Neural cell (in vitro differentiated cells): ENCODE data around the gene TMEM235. TPM values are rescaled to one million over a fixed set of nuclear protein-coding genes. Genes with fewer than 3 reads are reported as not detected.

Experiments
- H2AFZ ChIP-seq: fragments of 200-600, 300-800 bp; sonication (generic), shearing (Covaris generic); 2 replicates; pipeline ENCODE4 v1.6.0; 2014; ENCODE audit warnings: low read depth, mild to moderate bottlenecking, antibody characterized with exemption, low read length, moderate library complexity
- H3F3A ChIP-seq: fragments of 200-600 bp; shearing (Covaris generic); 2 replicates; pipeline ENCODE4 v1.6.1; 2016; ENCODE audit warnings: mild to moderate bottlenecking, moderate library complexity, mixed read lengths, antibody characterized with exemption, low read length; ENCODE audit not compliant: insufficient read depth, poor library complexity, severe bottlenecking
- H3K27ac ChIP-seq: fragments of 200-600, 300-800 bp; sonication (generic), shearing (Covaris generic); 2 replicates; pipeline ENCODE4 v1.5.1; 2014; ENCODE audit warnings: mild to moderate bottlenecking, low read length, moderate library complexity
- H3K27me3 ChIP-seq: fragments of 300-800, 200-600 bp; sonication (generic), shearing (Covaris generic); 2 replicates; pipeline ENCODE4 v1.6.0; 2014; ENCODE audit warnings: mild to moderate bottlenecking, low read depth, low read length, moderate library complexity; ENCODE audit not compliant: insufficient read depth
- H3K36me3 ChIP-seq: fragments of 300-800, 200-600 bp; sonication (generic), shearing (Covaris generic); 2 replicates; pipeline ENCODE4 v1.5.1; 2014; ENCODE audit warnings: mild to moderate bottlenecking, antibody characterized with exemption, low read length, moderate library complexity; ENCODE audit not compliant: insufficient read depth
- H3K4me2 ChIP-seq: fragments of 300-800, 200-600 bp; sonication (generic), shearing (Covaris generic); 2 replicates; pipeline ENCODE4 v1.6.0; 2014; ENCODE audit warnings: mild to moderate bottlenecking, low read length
- H3K4me3 ChIP-seq: fragments of 300-800, 200-600 bp; sonication (generic), shearing (Covaris generic); 2 replicates; pipeline ENCODE4 v1.5.1; 2014; ENCODE audit warnings: mild to moderate bottlenecking, low read length, moderate library complexity
- H3K79me2 ChIP-seq: fragments of 200-600 bp; shearing (Covaris generic); replicated peaks from 2 replicates; pipeline ENCODE4 v1.6.0; 2014; ENCODE audit warnings: mild to moderate bottlenecking, low read length, moderate library complexity; ENCODE audit not compliant: insufficient read depth
- H3K9ac ChIP-seq: fragments of 300-800, 200-600 bp; sonication (generic), shearing (Covaris generic); 2 replicates; pipeline ENCODE4 v1.6.1; 2016; ENCODE audit warnings: mild to moderate bottlenecking, low read length, mixed read lengths
- H3K9me2 ChIP-seq: fragments of 200-600 bp; shearing (Covaris generic); 2 replicates; pipeline ENCODE4 v1.6.1; 2016; ENCODE audit warnings: mild to moderate bottlenecking, low read length, mixed read lengths; ENCODE audit not compliant: insufficient read depth
- H3K9me3 ChIP-seq: fragments of 200-600, 300-800 bp; sonication (generic), shearing (Covaris generic); 2 replicates; pipeline ENCODE4 v1.6.1; 2016; ENCODE audit warnings: mild to moderate bottlenecking, mixed run types, low read length, moderate library complexity, mixed read lengths
- H4K20me1 ChIP-seq: fragments of 200-600 bp; shearing (Covaris generic); 2 replicates; pipeline ENCODE4 v1.6.1; 2016; ENCODE audit warnings: mild to moderate bottlenecking, mixed run types; ENCODE audit not compliant: insufficient read depth
- EP300 ChIP-seq: fragments of 450-650 bp; conservative IDR thresholded peaks from 2 replicates; pipeline ENCODE4 v1.6.1; 2014; ENCODE audit warnings: antibody characterized with exemption, mild to moderate bottlenecking, moderate library complexity; ENCODE audit not compliant: poor library complexity, severe bottlenecking
- EZH2 ChIP-seq: fragments of 200-600, 300-800 bp; shearing (Covaris generic), sonication (generic); IDR thresholded peaks from 2 replicates; pipeline ENCODE4 v1.6.1; 2014; ENCODE audit warnings: antibody characterized with exemption, low read length, borderline replicate concordance, mild to moderate bottlenecking; ENCODE audit not compliant: insufficient read depth, poor library complexity, severe bottlenecking
- MXI1 ChIP-seq: fragments of 450-650 bp; conservative IDR thresholded peaks from 2 replicates; pipeline ENCODE4 v1.6.1; 2014; ENCODE audit warnings: antibody characterized with exemption, mild to moderate bottlenecking; ENCODE audit not compliant: poor library complexity, severe bottlenecking
- POLR2AphosphoS5 ChIP-seq: IDR thresholded peaks from 2 replicates; pipeline ENCODE4 v1.6.1; 2012
- RAD21 ChIP-seq: fragments of 450-650 bp; conservative IDR thresholded peaks from 2 replicates; pipeline ENCODE4 v1.6.1; 2014; ENCODE audit warnings: antibody characterized with exemption, mild to moderate bottlenecking, moderate library complexity
- REST ChIP-seq: IDR thresholded peaks from 2 replicates; pipeline ENCODE4 v1.6.1; 2012; ENCODE audit warnings: borderline replicate concordance
- SMC3 ChIP-seq: fragments of 450-650 bp; conservative IDR thresholded peaks from 2 replicates; pipeline ENCODE4 v1.6.1; 2014; ENCODE audit warnings: antibody characterized with exemption, mild to moderate bottlenecking, moderate library complexity; ENCODE audit not compliant: poor library complexity
- TAF1 ChIP-seq: IDR thresholded peaks from 2 replicates; pipeline ENCODE4 v1.6.1; 2012; ENCODE audit warnings: low read depth
- polyA plus RNA-seq: library from polyadenylated mRNA; depleted of rRNA; stranded (reverse); fragments of >200 nt; gene quantifications from 2 replicates; pipeline ENCODE4 v1.2.3, GENCODE V29; 2014
- TF ChIP-seq, protein P1 (sequence below): fragments of 450-650 bp; IDR thresholded peaks from 2 replicates; pipeline ENCODE4 v1.5.1; 2014; ENCODE audit warnings: antibody characterized with exemption, mild to moderate bottlenecking, moderate library complexity; ENCODE audit not compliant: poor library complexity, severe bottlenecking

The TMEM235 gene
- polyA plus RNA-seq, 1 donor from 2014 or later, result not detected

DNA sequence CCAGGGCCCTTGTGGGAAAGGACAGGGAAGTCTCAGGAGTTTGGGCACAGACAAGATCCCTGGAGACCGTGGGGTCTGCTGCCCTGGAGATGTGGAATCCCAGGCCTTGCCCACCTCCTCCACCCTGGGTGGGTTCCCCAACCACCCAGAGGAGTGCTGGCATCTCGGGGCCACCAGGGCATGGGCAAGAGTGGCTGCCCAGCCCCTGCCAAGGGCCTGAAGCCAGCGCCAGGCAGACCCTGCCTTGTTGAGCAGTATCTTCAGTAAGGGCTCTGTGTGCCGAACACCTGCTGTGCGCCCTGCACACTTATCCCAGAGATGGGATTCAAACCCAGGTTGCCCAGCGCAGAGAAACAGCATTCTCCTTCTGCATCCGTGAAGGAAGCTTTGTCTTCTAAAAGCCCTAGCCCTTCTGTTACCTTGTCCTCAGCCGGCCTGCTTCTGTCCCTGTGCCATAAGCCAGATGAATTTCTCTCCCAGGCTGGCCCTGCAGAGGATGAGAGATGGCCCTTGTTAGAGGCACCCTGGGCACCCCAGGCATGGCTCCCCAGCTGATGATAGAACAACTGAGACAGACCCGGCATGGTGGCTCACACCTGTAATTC is 32.4 kb downstream of the TMEM235 start:
- TF ChIP-seq SMC3 (no peak), EP300 (no peak), POLR2AphosphoS5 (no peak), REST (no peak), TAF1 (no peak), EZH2 (no peak), MXI1 (no peak), RAD21 (no peak)
- TF ChIP-seq, protein P1, sequence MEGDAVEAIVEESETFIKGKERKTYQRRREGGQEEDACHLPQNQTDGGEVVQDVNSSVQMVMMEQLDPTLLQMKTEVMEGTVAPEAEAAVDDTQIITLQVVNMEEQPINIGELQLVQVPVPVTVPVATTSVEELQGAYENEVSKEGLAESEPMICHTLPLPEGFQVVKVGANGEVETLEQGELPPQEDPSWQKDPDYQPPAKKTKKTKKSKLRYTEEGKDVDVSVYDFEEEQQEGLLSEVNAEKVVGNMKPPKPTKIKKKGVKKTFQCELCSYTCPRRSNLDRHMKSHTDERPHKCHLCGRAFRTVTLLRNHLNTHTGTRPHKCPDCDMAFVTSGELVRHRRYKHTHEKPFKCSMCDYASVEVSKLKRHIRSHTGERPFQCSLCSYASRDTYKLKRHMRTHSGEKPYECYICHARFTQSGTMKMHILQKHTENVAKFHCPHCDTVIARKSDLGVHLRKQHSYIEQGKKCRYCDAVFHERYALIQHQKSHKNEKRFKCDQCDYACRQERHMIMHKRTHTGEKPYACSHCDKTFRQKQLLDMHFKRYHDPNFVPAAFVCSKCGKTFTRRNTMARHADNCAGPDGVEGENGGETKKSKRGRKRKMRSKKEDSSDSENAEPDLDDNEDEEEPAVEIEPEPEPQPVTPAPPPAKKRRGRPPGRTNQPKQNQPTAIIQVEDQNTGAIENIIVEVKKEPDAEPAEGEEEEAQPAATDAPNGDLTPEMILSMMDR, result no peak
- Histone ChIP-seq H3K9me2 (no peaks in the 10 kb centered on the region), H3K9ac (no peak overlapping the region), H3K27me3 (no peaks in the 10 kb centered on the region), H3K79me2 (no peaks in the 10 kb centered on the region), H3K27ac (no peak overlapping the region), H3K9me3 (no peaks in the 10 kb centered on the region), H2AFZ (no peak overlapping the region), H3K4me3 (no peak overlapping the region), H4K20me1 (no peaks in the 10 kb centered on the region), H3K4me2 (no peak overlapping the region), H3F3A (no peaks in the 10 kb centered on the region), H3K36me3 (no peaks in the 10 kb centered on the region)

- Histone ChIP-seq H3F3A (no peaks in the 10 kb centered on the region), H3K36me3 (no peaks in the 10 kb centered on the region), H4K20me1 (no peaks in the 10 kb centered on the region), H3K9me3 (no peaks in the 10 kb centered on the region), H3K4me3 (no peak overlapping the region), H2AFZ (no peak overlapping the region), H3K9me2 (no peaks in the 10 kb centered on the region), H3K9ac (no peak overlapping the region), H3K27me3 (no peaks in the 10 kb centered on the region), H3K27ac (no peak overlapping the region), H3K79me2 (no peaks in the 10 kb centered on the region), H3K4me2 (no peak overlapping the region)
- TF ChIP-seq TAF1 (no peak), MXI1 (no peak), RAD21 (no peak), POLR2AphosphoS5 (no peak), EP300 (no peak), REST (no peak), SMC3 (no peak), EZH2 (no peak)
- TF ChIP-seq, protein P1, result no peak
Observed at GRCh38 chr17:78264590-78264989, 33.2 kb downstream of the TMEM235 start.
